ENCODE data around the gene PTOV1.

Gene PTOV1

DNA sequence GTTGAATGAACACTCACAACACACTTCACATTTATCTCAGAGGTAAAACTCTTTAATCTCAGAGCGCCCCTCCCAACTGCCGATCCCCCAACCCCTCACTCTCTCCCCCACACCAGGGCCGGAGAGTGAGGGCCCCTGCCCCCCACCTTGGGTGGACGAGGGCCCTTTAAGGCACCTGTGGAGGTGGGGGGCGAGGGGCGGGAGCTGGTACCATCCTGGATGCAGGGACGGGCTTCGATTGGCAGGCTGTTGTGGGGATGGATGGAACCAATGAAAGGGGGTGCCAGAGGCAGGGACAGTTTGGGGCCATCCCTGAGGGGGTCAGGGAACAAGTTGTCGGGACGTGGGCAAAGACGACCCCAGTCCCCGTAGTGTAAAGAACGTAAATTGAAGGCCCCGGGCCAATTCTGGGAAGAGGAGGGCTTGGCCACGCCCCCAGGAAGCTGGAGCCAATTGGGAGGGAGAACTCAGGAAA is 18.1 kb downstream of the PTOV1 start:
- Histone ChIP-seq H3K27ac (peak overlapping the region; percentile 10 to 99 (median 91)), H3K4me3 (peak overlapping the region; percentile 6 to 53 (median 32))

DNA sequence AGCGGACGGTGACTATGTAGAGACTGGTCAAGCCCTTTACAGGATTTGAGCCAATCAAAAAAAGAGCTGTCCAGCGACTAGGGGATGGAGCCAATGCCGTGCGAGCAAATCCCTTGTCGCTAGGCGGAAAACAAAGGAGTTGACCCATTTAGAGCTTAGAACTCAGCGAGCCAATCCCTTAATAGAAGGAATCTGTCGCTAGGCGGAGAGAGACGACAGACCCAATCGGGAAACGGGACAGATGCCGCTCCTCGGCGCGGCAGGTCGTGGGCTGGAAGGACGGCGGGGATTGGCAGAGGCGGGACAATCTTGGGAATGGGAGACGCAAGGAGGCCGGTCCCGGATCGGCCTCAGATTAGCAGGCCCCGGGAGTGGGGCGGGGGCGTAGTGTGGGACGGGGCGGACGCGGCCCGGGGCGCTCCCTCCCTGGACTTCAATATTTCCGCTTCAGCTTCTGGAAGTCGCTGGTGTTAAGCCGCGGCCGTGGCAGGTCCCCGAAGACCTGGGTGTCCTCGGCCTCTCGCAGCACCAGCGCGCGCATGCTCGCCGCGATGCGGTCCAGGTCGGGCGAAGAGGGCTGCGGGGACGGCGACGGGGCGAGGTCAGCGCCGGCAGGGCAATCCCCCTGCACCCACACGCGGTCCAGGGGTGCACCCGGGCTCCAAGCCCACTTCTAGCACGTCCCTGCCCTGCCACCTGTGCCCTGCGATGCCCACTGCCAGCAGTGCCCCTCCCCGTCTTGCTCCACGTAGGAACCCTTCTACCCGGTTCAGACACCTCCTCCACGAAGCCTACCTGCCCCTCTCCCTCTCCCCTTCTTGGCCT is 18.7 kb downstream of the PTOV1 start:
- Histone ChIP-seq H3K27ac (peak overlapping the region; percentile 52 to 99 (median 93)), H3K4me3 (peak overlapping the region; percentile 36 to 55 (median 48))

- peak overlapping the region in 6 of 7 experiments; percentile 36 to 55 (median 50) for H3K4me3 ChIP-seq
- H3K27ac ChIP-seq = peak overlapping the region in 20 of 21 experiments; percentile 76 to 99 (median 92)
Measured at GRCh38 chr19:49870309-49870901, 19.4 kb downstream of the PTOV1 start.

GRCh38 chr19:49871349-49871985 is 20.5 kb downstream of the PTOV1 start:
- Histone ChIP-seq H3K4me3 (no peak overlapping the region), H3K27ac (peak overlapping the region in 1 of 21 experiments; percentile 7)

GRCh38 chr19:49872245-49873128 is 21.5 kb downstream of the PTOV1 start:
- H3K4me3 ChIP-seq = no peak overlapping the region
- H3K27ac ChIP-seq = no peak overlapping the region

- H3K4me3 ChIP-seq = no peak overlapping the region
- no peak overlapping the region for H3K27ac ChIP-seq
Measured at GRCh38 chr19:49873129-49873521, 22.2 kb downstream of the PTOV1 start.

DNA sequence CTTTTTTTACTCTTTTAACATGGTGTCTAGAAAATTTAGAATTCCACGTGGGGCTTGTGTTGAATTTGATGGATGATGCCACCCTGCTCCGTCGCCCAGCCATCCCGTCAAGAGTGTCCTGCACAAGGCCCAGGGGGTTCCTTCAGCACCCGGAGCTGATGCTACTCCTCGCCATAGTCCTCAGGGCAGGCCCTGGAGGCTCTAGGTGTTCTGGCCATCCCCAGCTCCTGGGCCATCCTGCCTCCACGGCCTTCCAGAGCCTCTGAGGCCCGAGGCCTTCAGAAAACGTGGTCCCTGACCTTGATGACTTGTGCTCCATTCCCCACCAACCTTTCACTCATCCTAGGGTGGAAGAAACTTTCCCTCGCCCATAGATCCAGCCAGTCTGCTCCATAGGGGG is 22.9 kb downstream of the PTOV1 start:
- no peak overlapping the region for H3K4me3 ChIP-seq
- H3K27ac ChIP-seq = peak overlapping the region in 1 of 21 experiments; percentile 5

- no peak overlapping the region for H3K4me3 ChIP-seq
- H3K27ac ChIP-seq = peak overlapping the region in 15 of 21 experiments; percentile 98 to 100 (median 100)
Measured at GRCh38 chr19:49874503-49875157, 23.7 kb downstream of the PTOV1 start.

DNA sequence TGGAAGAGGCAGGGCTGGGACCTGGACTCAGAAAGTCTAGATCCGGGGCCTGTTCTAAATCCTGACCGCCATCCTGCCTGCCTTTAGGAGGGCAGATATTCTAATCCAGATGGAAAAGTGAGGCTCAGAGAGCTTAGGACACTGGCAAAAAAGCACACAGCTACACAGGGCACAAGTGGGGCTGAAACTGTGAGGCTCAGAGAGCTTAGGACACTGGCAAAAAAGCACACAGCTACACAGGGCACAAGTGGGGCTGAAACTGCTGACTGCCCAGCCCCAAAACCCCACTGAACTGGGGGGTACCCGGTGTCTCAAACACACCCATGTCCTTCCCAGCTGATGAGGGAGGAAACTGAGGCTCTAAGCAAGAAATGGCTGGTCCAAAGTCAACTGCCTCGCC is 24.2 kb downstream of the PTOV1 start:
- Histone ChIP-seq H3K27ac (peak overlapping the region in 19 of 21 experiments; percentile 98 to 100 (median 100)), H3K4me3 (peak overlapping the region in 6 of 7 experiments; percentile 78 to 98 (median 92))

DNA sequence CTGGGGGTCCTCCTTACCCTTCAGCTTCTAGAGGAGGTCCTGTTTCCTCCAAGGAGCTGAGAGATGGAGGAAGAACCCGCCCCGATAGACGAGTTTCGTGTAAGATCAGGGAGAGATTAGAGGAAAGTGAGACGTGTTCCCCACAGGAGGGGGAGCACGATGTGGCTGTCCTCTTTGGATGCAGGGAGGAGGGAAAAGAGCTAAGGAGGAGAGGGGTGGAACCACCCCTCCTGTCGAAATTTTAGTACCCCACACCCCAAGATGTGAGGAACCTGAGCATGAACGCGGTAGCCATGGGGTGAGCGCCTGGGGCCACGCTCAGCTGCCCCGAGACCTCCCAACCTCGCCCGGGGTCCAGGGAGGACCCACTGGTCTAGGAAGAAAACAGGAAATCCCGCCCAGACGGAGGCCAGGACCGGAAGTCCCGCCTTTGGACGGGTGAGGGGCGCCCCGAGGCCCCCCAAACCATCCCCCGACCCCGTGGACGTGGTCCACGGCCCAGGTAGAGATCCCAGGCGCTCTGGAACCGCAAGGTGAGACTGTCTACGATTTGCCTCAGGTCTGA is 25.0 kb downstream of the PTOV1 start:
- peak overlapping the region; percentile 78 to 98 (median 89) for H3K4me3 ChIP-seq
- H3K27ac ChIP-seq = peak overlapping the region; percentile 94 to 100 (median 100)

- H3K4me3 ChIP-seq = peak overlapping the region; percentile 78 to 98 (median 89)
- H3K27ac ChIP-seq = peak overlapping the region; percentile 94 to 100 (median 100)
Measured at GRCh38 chr19:49876422-49877019, 25.6 kb downstream of the PTOV1 start.

DNA sequence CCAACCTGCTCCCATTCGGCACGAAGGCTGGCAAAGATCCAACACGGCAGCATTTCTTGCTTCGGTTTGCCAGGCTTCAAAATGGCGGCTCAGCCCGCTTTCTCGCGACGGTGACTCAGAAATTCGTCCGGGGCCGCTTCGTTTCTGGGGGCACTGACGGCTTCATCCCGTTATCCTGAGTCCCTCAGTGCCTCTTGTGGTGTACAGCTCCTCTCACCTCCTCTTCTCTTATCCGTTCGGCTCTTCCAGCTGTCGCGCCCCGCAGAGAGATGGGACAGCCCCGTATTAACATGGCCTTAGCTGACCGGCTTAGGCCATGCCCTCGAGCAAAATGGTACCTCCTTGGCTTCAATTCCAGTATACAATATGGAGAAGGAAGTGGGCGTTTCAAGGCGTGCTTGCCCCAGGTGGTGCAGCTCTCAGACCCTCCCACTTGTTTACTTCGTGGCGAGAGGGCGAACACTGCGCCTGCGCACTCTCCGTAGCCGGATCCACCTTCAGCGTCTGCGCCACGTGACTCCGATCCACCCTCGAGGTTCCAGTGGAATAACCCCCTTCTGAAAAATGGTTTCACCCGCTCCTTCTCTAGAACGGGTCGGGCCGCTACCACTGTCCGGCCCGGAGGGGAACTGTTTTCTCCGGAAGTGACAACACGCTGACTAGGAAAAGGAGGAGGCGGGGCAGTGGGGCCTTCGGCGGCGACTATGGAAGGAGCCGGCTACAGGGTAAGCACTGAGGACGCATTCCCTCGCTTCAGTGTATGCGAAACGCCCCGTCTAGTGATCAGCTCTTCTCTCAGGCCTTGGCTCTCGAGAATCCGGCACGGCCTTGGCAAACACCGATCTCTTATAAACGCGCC is 26.3 kb downstream of the PTOV1 start, which contains the start of the genes AKT1S1 and TBC1D17:
AKT1S1 (minus strand) TSS at position 336 of the 859 bp plus-strand sequence. CDS start 4,060 bp downstream, outside the sequence.
TBC1D17 (plus strand) TSS at position 683 of the 859 bp plus-strand sequence; CDS start at position 705, 22 bp downstream.
- Histone ChIP-seq H3K4me3 (peak within 1 kb of the TSS; percentile 78 to 98 (median 89)), H3K27ac (peak within 1 kb of the TSS; percentile 94 to 100 (median 100))

- peak overlapping the region; percentile 48 to 100 (median 100) for H3K27ac ChIP-seq
- H3K4me3 ChIP-seq = peak overlapping the region; percentile 42 to 98 (median 79)
Measured at GRCh38 chr19:49877879-49878743, 27.2 kb downstream of the PTOV1 start.

DNA sequence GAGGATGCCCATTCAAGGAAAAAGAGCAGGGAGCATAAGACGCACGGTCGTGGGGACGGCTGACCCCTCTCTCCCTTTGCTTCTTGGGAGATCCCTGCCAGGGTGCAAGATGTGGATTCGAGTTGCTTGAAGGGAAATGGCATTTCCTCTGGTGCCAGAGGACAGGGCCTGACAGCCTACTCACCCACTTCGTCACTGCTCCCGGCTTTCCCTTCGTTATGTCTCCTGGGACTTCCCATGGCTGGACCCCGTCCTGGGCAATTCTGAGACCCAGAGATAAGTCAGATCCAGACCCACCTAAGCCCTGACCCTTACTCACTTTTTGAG is 27.7 kb downstream of the PTOV1 start:
- Histone ChIP-seq H3K4me3 (peak overlapping the region in 2 of 7 experiments; percentile 78 to 98), H3K27ac (peak overlapping the region in 16 of 21 experiments; percentile 92 to 100 (median 100))

GRCh38 chr19:49879243-49879963 is 28.4 kb downstream of the PTOV1 start:
- Histone ChIP-seq H3K4me3 (no peak overlapping the region), H3K27ac (peak overlapping the region in 2 of 21 experiments; percentile 100)
